Skeletal muscle tissue (tissue), 5 donors: Measurements from ENCODE around the gene APOBEC3G. TPM values are rescaled to one million over a fixed set of nuclear protein-coding genes. Genes with fewer than 3 reads are reported as not detected.

Experiments
- H3K27ac ChIP-seq: one replicate; pipeline ENCODE4 v1.7.0; 2013; ENCODE audit warnings: mild to moderate bottlenecking, low read depth, low read length, inconsistent platforms
- H3K27me3 ChIP-seq, 3 donors: one replicate each; pipeline ENCODE4 v1.7.0; 2013; ENCODE audit warnings: low read length in 3 of 3; ENCODE audit not compliant: control insufficient read depth in 3 of 3, insufficient read depth in 3 of 3
- H3K36me3 ChIP-seq, 3 donors: one replicate each; pipeline ENCODE4 v1.7.0; 2013; ENCODE audit warnings: low read length in 3 of 3; ENCODE audit not compliant: control insufficient read depth in 3 of 3, insufficient read depth in 3 of 3
- H3K4me1 ChIP-seq, 3 donors: one replicate each; pipeline ENCODE4 v1.7.0; 2013; ENCODE audit warnings: low read length in 3 of 3, mild to moderate bottlenecking in 3 of 3; ENCODE audit not compliant: control insufficient read depth in 3 of 3, insufficient read depth in 3 of 3
- H3K4me3 ChIP-seq, 3 donors: one replicate each; pipeline ENCODE4 v1.7.0; 2013; ENCODE audit warnings: low read length in 3 of 3
- H3K9ac ChIP-seq, 3 donors: one replicate each; pipeline ENCODE4 v1.7.0; 2013; ENCODE audit warnings: low read length in 3 of 3, mild to moderate bottlenecking in 3 of 3, moderate library complexity in 2 of 3, low read depth in 1 of 3
- H3K9me3 ChIP-seq, 3 donors: one replicate each; pipeline ENCODE4 v1.7.0; 2013; ENCODE audit warnings: low read length in 3 of 3; ENCODE audit not compliant: control insufficient read depth in 3 of 3
- small RNA-seq: library from RNA; depleted of rRNA; stranded (forward); fragments of <200 nt; gene quantifications from one replicate; pipeline ENCODE3, GENCODE V24; 2014
- total RNA-seq: library from RNA; depleted of rRNA; stranded (reverse); fragments of >200 nt; gene quantifications from one replicate; pipeline ENCODE4 v1.2.3, GENCODE V29; 2014
- donor health status: Osteomylitis.

APOBEC3G gene
- total RNA-seq, 1 donor from 2014 or later, result 6.3 TPM

GRCh38 chr22:39132281-39132680 lies 55.2 kb downstream of the APOBEC3G start:
- peaks cover 0 to 7% (median 0%) of the 10 kb centered on the region in 3 donors for H3K4me1 ChIP-seq
- H3K9me3 ChIP-seq, result no peaks in the 10 kb centered on the region
- no peaks in the 10 kb centered on the region for H3K27me3 ChIP-seq
- no peak overlapping the region for H3K9ac ChIP-seq
- H3K27ac ChIP-seq, result no peak overlapping the region
- peaks cover 34 to 38% (median 37%) of the 10 kb centered on the region in 3 donors for H3K36me3 ChIP-seq
- no peak overlapping the region for H3K4me3 ChIP-seq

GRCh38 chr22:39132871-39133524 lies 55.9 kb downstream of the APOBEC3G start:
- no peak overlapping the region for H3K4me3 ChIP-seq
- peaks cover 34 to 38% (median 37%) of the 10 kb centered on the region in 3 donors for H3K36me3 ChIP-seq
- peaks cover 0 to 7% (median 0%) of the 10 kb centered on the region in 3 donors for H3K4me1 ChIP-seq
- no peaks in the 10 kb centered on the region for H3K9me3 ChIP-seq
- H3K27me3 ChIP-seq, result no peaks in the 10 kb centered on the region
- no peak overlapping the region for H3K27ac ChIP-seq
- H3K9ac ChIP-seq, result no peak overlapping the region

GRCh38 chr22:39133871-39134270 lies 56.8 kb downstream of the APOBEC3G start:
- Histone ChIP-seq H3K9me3 (no peaks in the 10 kb centered on the region), H3K27ac (no peak overlapping the region), H3K36me3 (peaks cover 34 to 37% (median 36%) of the 10 kb centered on the region in 3 donors), H3K4me1 (peaks cover 0 to 7% (median 0%) of the 10 kb centered on the region in 3 donors), H3K9ac (no peak overlapping the region), H3K27me3 (no peaks in the 10 kb centered on the region), H3K4me3 (no peak overlapping the region)

- Histone ChIP-seq H3K36me3 (peaks cover 34 to 37% (median 34%) of the 10 kb centered on the region in 3 donors), H3K27ac (no peak overlapping the region)
These were observed 57.5 kb downstream of the APOBEC3G start for GRCh38 chr22:39134366-39135091.

DNA sequence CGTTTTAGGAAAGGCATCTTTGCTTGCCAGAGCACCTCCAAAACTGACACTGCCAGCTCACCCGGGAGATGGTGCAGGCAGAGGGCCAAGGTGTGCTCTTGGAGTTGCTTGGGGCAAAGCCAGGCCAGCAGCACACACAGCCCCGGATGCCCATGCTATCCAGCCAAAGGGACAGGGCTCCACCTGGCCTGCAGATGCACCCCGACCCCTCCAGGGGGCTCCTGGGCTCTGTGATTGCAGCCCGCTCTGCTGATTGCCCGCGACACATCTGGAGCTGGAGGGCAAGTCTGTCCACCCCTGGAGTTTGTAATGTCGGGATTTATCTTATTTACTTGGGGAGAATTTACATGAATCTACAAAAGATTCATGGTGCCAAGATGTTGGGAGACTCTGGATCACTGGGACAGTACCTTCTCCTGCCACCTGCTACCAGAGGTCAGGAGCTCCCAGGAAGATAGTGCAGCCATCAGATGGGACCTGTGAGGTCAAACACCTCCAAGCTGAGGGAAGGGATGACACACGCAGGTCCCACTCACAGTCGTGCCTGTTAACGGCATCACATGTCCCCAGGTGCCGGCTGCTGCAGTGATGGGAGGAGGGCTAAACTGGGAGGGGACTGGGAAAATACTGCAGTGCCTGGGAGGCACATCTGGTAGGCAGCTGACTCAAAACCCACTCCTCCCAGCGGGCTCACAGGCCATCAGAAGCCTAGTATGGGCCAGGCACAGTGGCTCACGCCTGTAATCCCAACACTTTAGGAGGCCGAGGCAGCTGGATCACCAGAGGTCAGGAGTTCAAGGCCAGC lies 58.2 kb downstream of the APOBEC3G start:
- no peak overlapping the region for H3K4me3 ChIP-seq
- H3K9me3 ChIP-seq, result no peaks in the 10 kb centered on the region
- H3K27ac ChIP-seq, result no peak overlapping the region
- peaks cover 30 to 36% (median 30%) of the 10 kb centered on the region in 3 donors for H3K36me3 ChIP-seq
- H3K4me1 ChIP-seq, result peaks cover 0 to 7% (median 0%) of the 10 kb centered on the region in 3 donors
- H3K9ac ChIP-seq, result no peak overlapping the region
- H3K27me3 ChIP-seq, result no peaks in the 10 kb centered on the region

More at GRCh38 chr22:39134366-39135091, 57.5 kb downstream of the APOBEC3G start:
- Histone ChIP-seq H3K9me3 (no peaks in the 10 kb centered on the region), H3K4me1 (peaks cover 0 to 7% (median 0%) of the 10 kb centered on the region in 3 donors), H3K27me3 (no peaks in the 10 kb centered on the region), H3K9ac (no peak overlapping the region), H3K4me3 (no peak overlapping the region)

DNA sequence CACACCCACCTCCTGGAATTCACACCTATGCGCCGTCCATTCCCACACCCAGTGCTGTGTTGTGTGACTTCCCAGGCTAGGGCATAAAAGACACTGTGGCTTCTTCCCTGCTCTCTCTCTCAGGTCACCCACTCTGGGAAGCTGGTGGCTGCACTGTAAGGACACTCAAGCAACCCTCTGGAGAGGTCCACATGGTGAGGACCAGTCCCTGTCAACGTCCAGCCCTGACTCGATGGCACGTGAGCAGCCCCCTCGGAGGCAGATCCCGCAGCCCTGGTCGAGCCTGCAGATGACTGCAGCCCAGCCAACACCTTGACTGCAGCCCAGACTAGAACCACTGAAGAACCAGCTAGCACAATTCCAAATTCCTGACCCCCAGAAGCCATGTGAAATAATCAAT lies 59.2 kb downstream of the APOBEC3G start:
- no peak overlapping the region for H3K4me3 ChIP-seq
- no peak overlapping the region for H3K27ac ChIP-seq
- H3K9me3 ChIP-seq, result no peaks in the 10 kb centered on the region
- H3K36me3 ChIP-seq, result peaks cover 28 to 35% (median 29%) of the 10 kb centered on the region in 3 donors
- H3K27me3 ChIP-seq, result no peaks in the 10 kb centered on the region
- peak overlapping the region in 1 of 3 donors; percentile 25 for H3K9ac ChIP-seq
- peaks cover 0 to 5% (median 0%) of the 10 kb centered on the region in 3 donors for H3K4me1 ChIP-seq

Small RNA genes within 50 kb of the gene (small RNA-seq; reads per million reads assigned to genes)
- gene AL022318.2 (not detected), gene COX5BP7 (not detected)

Other genes starting within 250 kb of the APOBEC3G start
- gene NPTXR, start 233.2 kb upstream of the APOBEC3G start, total RNA-seq, result 1.6 TPM
- 19.3 TPM for gene CBX6, start 205.1 kb upstream of the APOBEC3G start, total RNA-seq
- 0.52 TPM for gene APOBEC3A, start 119.7 kb upstream of the APOBEC3G start, total RNA-seq
- 1.6 TPM for gene APOBEC3B, start 94.9 kb upstream of the APOBEC3G start, total RNA-seq
- 1.6 TPM for gene APOBEC3C, start 63.0 kb upstream of the APOBEC3G start, total RNA-seq
- 0.52 TPM for gene APOBEC3D, start 56.1 kb upstream of the APOBEC3G start, total RNA-seq
- gene APOBEC3F, start 36.4 kb upstream of the APOBEC3G start, total RNA-seq, result 1.0 TPM
- not detected for gene APOBEC3H, start 20.0 kb downstream of the APOBEC3G start, total RNA-seq
- 4.7 TPM for gene CBX7, start 75.4 kb downstream of the APOBEC3G start, total RNA-seq
- gene PDGFB, start 167.7 kb downstream of the APOBEC3G start, total RNA-seq, result 8.9 TPM
- gene RPL3, start 242.3 kb downstream of the APOBEC3G start, total RNA-seq, result 2,602 TPM